ENCODE results near the gene ETS1.

DNA sequence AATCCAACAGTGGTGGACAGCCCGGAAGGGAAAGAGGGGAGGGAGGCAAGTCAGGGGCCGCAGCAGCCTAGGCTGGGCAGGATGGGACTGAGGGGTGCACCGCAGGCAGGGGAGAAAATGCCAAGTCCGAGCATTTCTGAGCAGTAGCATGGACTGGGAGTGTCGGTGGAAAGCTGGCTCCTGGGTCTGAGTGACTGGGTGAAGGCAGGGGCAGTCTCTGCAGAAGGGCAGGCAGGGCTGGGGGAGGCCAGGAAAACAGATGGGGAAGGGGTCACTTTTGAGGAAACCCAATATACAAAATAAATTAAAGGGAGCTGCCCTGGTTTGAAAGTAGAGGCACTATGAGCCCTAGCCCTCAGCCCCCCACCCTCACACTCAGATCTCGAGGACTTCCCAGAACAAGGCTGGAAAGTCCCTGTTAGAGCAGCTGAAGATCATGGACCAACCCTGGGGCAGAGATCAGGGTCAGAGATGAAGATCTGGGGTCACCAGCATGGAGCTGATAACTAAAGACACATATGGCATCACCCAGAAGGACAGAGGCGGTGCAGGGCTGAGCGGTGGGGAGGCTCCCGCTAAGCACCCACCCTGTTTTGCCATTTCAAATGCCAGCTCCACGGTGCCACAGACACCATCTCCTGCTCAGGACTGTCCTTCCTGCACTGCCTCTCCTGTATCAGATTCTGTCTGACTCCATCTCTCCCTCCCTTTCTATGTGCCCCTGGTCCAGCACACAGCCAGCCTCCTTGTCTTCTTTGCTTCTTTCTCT lies 32.4 kb upstream of the ETS1 start:
- no peak for TF ChIP-seq POLR2A (IDR thresholded peaks at IDR 0.05)
- TF ChIP-seq POLR2AphosphoS5 (IDR thresholded peaks at IDR 0.05): no peak
